Measurements from ENCODE around the gene ALG12. TPM values are rescaled to one million over a fixed set of nuclear protein-coding genes. Genes with fewer than 3 reads are reported as not detected.

ALG12 gene
- total and polyA plus RNA-seq, 2 experiments from 2014 or later = 18.7 to 23.3 TPM

DNA sequence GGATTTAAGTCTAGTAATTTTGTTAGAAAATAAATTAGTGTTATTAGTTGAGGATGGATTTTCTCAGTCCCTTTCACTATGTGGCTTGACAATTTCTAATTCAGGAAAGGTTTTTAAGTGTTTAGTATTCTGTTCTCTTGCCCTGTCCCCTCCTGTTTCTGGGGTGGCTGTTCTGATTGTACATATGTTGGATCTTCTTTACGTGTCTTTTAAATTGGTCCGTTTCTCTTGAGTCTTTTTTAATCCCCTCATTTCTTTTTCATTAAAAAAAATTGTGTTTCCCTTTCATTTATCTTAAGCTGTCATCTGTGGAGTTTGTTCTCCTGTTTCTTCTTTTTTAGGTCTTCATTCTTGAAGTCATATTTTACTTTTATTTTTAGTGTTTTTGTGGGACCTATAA is 52.1 kb downstream of the ALG12 start:
- H4K20me1 ChIP-seq (replicated peaks; ENCODE audit: insufficient read depth) = peaks cover 66% of the 10 kb centered on the region
- H3K4me1 Mint-ChIP-seq = peaks cover 3% of the 10 kb centered on the region; the same call in 2 of the 3 replicates
- no peaks in the 10 kb centered on the region for H3K27me3 ChIP-seq (ENCODE audit: insufficient read depth)

DNA sequence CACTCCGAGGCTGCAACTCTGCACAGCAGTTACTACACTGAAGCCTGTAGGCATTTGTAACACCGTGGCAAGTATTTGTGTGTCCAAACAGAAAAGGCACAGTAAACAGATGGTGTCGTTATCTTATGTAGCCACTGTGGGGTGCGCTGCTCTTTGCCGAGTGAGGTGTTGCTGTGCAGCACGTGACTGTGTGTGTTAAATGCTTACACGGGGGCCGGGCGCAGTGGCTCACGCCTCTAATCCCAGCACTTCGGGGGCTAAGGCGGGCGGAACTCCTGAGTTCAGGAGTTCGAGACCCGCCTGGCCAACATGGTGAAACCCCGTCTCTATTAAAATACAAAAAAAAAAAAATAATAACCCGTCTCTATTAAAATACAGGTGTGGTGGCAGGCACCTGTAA is 53.1 kb downstream of the ALG12 start:
- peaks cover 7% of the 10 kb centered on the region; the same call in 1 of the 2 replicates for H3K4me1 ChIP-seq (ENCODE audit: insufficient read depth)
- Mint-ChIP-seq H3K27me3 (ENCODE audit: insufficient read depth, low read depth, poor library complexity) (peaks cover 2% of the 10 kb centered on the region), H3K9me3 (peaks cover 33% of the 10 kb centered on the region), H3K27ac (no peak overlapping the region), H3K4me1 (peaks cover 3% of the 10 kb centered on the region; the same call in 2 of the 3 replicates), H3K36me3 (ENCODE audit: low read depth) (peaks cover 53% of the 10 kb centered on the region), H3K4me3 (no peak overlapping the region)
- no peak overlapping the region for H3K4me2 ChIP-seq
- H3K9me2 ChIP-seq (ENCODE audit: insufficient read depth) = peaks cover 4% of the 10 kb centered on the region; the same call in 1 of the 2 replicates
- ATAC-seq = no peak
- no peaks in the 10 kb centered on the region for H3K36me3 ChIP-seq (ENCODE audit: insufficient read depth)
- no peak overlapping the region for H3K4me3 ChIP-seq
- H4K20me1 ChIP-seq (replicated peaks; ENCODE audit: insufficient read depth) = peaks cover 60% of the 10 kb centered on the region
- peaks cover 98% of the 10 kb centered on the region for H3K79me2 ChIP-seq (replicated peaks; ENCODE audit: insufficient read depth)
- H3K27ac ChIP-seq (ENCODE audit: low read depth) = no peak overlapping the region
- no peak overlapping the region for H2AFZ ChIP-seq
- H3F3A ChIP-seq (replicated peaks; ENCODE audit: low read depth) = no peaks in the 10 kb centered on the region; the same call in 1 of the 2 replicates
- no peaks in the 10 kb centered on the region for H3K27me3 ChIP-seq (ENCODE audit: insufficient read depth)
- DNase-seq (ENCODE audit: low spot score) = no peak
- TF ChIP-seq, protein P1, sequence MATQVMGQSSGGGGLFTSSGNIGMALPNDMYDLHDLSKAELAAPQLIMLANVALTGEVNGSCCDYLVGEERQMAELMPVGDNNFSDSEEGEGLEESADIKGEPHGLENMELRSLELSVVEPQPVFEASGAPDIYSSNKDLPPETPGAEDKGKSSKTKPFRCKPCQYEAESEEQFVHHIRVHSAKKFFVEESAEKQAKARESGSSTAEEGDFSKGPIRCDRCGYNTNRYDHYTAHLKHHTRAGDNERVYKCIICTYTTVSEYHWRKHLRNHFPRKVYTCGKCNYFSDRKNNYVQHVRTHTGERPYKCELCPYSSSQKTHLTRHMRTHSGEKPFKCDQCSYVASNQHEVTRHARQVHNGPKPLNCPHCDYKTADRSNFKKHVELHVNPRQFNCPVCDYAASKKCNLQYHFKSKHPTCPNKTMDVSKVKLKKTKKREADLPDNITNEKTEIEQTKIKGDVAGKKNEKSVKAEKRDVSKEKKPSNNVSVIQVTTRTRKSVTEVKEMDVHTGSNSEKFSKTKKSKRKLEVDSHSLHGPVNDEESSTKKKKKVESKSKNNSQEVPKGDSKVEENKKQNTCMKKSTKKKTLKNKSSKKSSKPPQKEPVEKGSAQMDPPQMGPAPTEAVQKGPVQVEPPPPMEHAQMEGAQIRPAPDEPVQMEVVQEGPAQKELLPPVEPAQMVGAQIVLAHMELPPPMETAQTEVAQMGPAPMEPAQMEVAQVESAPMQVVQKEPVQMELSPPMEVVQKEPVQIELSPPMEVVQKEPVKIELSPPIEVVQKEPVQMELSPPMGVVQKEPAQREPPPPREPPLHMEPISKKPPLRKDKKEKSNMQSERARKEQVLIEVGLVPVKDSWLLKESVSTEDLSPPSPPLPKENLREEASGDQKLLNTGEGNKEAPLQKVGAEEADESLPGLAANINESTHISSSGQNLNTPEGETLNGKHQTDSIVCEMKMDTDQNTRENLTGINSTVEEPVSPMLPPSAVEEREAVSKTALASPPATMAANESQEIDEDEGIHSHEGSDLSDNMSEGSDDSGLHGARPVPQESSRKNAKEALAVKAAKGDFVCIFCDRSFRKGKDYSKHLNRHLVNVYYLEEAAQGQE (IDR thresholded peaks at IDR 0.05; ENCODE audit: unreplicated experiment) = no peak
- TF ChIP-seq CREB1 (CRISPR knock-in tag; IDR thresholded peaks at IDR 0.05; ENCODE audit: low read depth) (no peak), EZH2 (IDR thresholded peaks at IDR 0.05; ENCODE audit: low read depth, unreplicated experiment) (no peak), NANOG (IDR thresholded peaks at IDR 0.05; ENCODE audit: borderline replicate concordance) (no peak), EZH2phosphoT487 (IDR thresholded peaks at IDR 0.05; ENCODE audit: unreplicated experiment) (no peak), JUNB (IDR thresholded peaks at IDR 0.05; ENCODE audit: unreplicated experiment) (no peak), ZNF331 (CRISPR knock-in tag; IDR thresholded peaks at IDR 0.05; ENCODE audit: low read depth) (no peak), STAT1 (IDR thresholded peaks at IDR 0.05; ENCODE audit: unreplicated experiment) (no peak), POLR2AphosphoS5 (IDR thresholded peaks at IDR 0.05; ENCODE audit: low read depth) (no peak)
- TF ChIP-seq, protein P2, sequence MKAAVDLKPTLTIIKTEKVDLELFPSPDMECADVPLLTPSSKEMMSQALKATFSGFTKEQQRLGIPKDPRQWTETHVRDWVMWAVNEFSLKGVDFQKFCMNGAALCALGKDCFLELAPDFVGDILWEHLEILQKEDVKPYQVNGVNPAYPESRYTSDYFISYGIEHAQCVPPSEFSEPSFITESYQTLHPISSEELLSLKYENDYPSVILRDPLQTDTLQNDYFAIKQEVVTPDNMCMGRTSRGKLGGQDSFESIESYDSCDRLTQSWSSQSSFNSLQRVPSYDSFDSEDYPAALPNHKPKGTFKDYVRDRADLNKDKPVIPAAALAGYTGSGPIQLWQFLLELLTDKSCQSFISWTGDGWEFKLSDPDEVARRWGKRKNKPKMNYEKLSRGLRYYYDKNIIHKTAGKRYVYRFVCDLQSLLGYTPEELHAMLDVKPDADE (IDR thresholded peaks at IDR 0.05) = no peak
- TF ChIP-seq, protein P3, sequence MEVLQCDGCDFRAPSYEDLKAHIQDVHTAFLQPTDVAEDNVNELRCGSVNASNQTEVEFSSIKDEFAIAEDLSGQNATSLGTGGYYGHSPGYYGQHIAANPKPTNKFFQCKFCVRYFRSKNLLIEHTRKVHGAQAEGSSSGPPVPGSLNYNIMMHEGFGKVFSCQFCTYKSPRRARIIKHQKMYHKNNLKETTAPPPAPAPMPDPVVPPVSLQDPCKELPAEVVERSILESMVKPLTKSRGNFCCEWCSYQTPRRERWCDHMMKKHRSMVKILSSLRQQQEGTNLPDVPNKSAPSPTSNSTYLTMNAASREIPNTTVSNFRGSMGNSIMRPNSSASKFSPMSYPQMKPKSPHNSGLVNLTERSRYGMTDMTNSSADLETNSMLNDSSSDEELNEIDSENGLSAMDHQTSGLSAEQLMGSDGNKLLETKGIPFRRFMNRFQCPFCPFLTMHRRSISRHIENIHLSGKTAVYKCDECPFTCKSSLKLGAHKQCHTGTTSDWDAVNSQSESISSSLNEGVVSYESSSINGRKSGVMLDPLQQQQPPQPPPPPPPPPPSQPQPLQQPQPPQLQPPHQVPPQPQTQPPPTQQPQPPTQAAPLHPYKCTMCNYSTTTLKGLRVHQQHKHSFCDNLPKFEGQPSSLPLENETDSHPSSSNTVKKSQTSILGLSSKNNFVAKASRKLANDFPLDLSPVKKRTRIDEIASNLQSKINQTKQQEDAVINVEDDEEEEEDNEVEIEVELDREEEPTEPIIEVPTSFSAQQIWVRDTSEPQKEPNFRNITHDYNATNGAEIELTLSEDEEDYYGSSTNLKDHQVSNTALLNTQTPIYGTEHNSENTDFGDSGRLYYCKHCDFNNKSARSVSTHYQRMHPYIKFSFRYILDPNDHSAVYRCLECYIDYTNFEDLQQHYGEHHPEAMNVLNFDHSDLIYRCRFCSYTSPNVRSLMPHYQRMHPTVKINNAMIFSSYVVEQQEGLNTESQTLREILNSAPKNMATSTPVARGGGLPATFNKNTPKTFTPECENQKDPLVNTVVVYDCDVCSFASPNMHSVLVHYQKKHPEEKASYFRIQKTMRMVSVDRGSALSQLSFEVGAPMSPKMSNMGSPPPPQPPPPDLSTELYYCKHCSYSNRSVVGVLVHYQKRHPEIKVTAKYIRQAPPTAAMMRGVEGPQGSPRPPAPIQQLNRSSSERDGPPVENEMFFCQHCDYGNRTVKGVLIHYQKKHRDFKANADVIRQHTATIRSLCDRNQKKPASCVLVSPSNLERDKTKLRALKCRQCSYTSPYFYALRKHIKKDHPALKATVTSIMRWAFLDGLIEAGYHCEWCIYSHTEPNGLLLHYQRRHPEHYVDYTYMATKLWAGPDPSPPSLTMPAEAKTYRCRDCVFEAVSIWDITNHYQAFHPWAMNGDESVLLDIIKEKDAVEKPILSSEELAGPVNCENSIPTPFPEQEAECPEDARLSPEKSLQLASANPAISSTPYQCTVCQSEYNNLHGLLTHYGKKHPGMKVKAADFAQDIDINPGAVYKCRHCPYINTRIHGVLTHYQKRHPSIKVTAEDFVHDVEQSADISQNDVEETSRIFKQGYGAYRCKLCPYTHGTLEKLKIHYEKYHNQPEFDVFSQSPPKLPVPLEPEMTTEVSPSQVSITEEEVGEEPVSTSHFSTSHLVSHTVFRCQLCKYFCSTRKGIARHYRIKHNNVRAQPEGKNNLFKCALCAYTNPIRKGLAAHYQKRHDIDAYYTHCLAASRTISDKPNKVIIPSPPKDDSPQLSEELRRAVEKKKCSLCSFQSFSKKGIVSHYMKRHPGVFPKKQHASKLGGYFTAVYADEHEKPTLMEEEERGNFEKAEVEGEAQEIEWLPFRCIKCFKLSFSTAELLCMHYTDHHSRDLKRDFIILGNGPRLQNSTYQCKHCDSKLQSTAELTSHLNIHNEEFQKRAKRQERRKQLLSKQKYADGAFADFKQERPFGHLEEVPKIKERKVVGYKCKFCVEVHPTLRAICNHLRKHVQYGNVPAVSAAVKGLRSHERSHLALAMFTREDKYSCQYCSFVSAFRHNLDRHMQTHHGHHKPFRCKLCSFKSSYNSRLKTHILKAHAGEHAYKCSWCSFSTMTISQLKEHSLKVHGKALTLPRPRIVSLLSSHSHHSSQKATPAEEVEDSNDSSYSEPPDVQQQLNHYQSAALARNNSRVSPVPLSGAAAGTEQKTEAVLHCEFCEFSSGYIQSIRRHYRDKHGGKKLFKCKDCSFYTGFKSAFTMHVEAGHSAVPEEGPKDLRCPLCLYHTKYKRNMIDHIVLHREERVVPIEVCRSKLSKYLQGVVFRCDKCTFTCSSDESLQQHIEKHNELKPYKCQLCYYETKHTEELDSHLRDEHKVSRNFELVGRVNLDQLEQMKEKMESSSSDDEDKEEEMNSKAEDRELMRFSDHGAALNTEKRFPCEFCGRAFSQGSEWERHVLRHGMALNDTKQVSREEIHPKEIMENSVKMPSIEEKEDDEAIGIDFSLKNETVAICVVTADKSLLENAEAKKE (CRISPR knock-in tag; IDR thresholded peaks at IDR 0.05) = no peak

More for the DNA sequence above, 52.1 kb downstream of the ALG12 start:
- Histone ChIP-seq H2AFZ (no peak overlapping the region), H3K36me3 (ENCODE audit: insufficient read depth) (no peaks in the 10 kb centered on the region), H3K4me2 (no peak overlapping the region), H3K27ac (ENCODE audit: low read depth) (no peak overlapping the region), H3F3A (replicated peaks; ENCODE audit: low read depth) (no peaks in the 10 kb centered on the region; the same call in 1 of the 2 replicates), H3K4me1 (ENCODE audit: insufficient read depth) (peaks cover 7% of the 10 kb centered on the region; the same call in 1 of the 2 replicates), H3K9me2 (ENCODE audit: insufficient read depth) (peaks cover 4% of the 10 kb centered on the region; the same call in 1 of the 2 replicates), H3K4me3 (no peak overlapping the region), H3K79me2 (replicated peaks; ENCODE audit: insufficient read depth) (peaks cover 98% of the 10 kb centered on the region)
- Mint-ChIP-seq H3K27ac (no peak overlapping the region), H3K27me3 (ENCODE audit: insufficient read depth, low read depth, poor library complexity) (peaks cover 2% of the 10 kb centered on the region), H3K36me3 (ENCODE audit: low read depth) (peaks cover 59% of the 10 kb centered on the region), H3K9me3 (peaks cover 38% of the 10 kb centered on the region), H3K4me3 (no peak overlapping the region)
- ATAC-seq (no peak), DNase-seq (ENCODE audit: low spot score) (no peak)
- TF ChIP-seq JUNB (IDR thresholded peaks at IDR 0.05; ENCODE audit: unreplicated experiment) = no peak
- TF ChIP-seq EZH2phosphoT487 (IDR thresholded peaks at IDR 0.05; ENCODE audit: unreplicated experiment) = no peak
- no peak for TF ChIP-seq STAT1 (IDR thresholded peaks at IDR 0.05; ENCODE audit: unreplicated experiment)

All from GM23338 (cell line).